C4-2B (cell line): ENCODE data around the gene PDGFC.

Experiments
- ZFX ChIP-seq: fragments of 450-650 bp; IDR thresholded peaks from 2 replicates; pipeline ENCODE4 v1.6.1; 2017
- TF ChIP-seq, protein P1 (sequence below): fragments of 450-650 bp; conservative IDR thresholded peaks from 2 replicates; pipeline ENCODE4 v1.5.1; 2017; ENCODE audit warnings: mild to moderate bottlenecking

GRCh38 chr4:156732634-156733033, 239.0 kb downstream of the PDGFC start:
- TF ChIP-seq, protein P1, sequence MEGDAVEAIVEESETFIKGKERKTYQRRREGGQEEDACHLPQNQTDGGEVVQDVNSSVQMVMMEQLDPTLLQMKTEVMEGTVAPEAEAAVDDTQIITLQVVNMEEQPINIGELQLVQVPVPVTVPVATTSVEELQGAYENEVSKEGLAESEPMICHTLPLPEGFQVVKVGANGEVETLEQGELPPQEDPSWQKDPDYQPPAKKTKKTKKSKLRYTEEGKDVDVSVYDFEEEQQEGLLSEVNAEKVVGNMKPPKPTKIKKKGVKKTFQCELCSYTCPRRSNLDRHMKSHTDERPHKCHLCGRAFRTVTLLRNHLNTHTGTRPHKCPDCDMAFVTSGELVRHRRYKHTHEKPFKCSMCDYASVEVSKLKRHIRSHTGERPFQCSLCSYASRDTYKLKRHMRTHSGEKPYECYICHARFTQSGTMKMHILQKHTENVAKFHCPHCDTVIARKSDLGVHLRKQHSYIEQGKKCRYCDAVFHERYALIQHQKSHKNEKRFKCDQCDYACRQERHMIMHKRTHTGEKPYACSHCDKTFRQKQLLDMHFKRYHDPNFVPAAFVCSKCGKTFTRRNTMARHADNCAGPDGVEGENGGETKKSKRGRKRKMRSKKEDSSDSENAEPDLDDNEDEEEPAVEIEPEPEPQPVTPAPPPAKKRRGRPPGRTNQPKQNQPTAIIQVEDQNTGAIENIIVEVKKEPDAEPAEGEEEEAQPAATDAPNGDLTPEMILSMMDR: no peak
- TF ChIP-seq ZFX: no peak
